MG63 (cell line): ENCODE measurements around the gene EGLN1. TPM values are rescaled to one million over a fixed set of nuclear protein-coding genes. Genes with fewer than 3 reads are reported as not detected.
"Not testable (repeated sequence)": the region's sequence is repeated elsewhere in the genome, so short reads cannot be mapped to it uniquely, and the experiment has no call there.

Experiments used
- DNase-seq: peaks from one replicate; pipeline ENCODE4 v3.0.0-alpha.2; 2020
- H3K27me3 ChIP-seq: fragments of 250-450 bp; sonication (Bioruptor Pico); 2 replicates; pipeline ENCODE4 v1.5.1; 2020; ENCODE audit warnings: mild to moderate bottlenecking, moderate library complexity
- H3K36me3 ChIP-seq: fragments of 250-450 bp; sonication (Bioruptor Pico); 2 replicates; pipeline ENCODE4 v1.5.1; 2020; ENCODE audit warnings: mild to moderate bottlenecking, moderate library complexity
- H3K4me3 ChIP-seq: fragments of 250-450 bp; sonication (Bioruptor Pico); 2 replicates; pipeline ENCODE4 v1.5.1; 2020; ENCODE audit warnings: mild to moderate bottlenecking, moderate library complexity
- H3K9me3 ChIP-seq: fragments of 250-450 bp; sonication (Bioruptor Pico); 2 replicates; pipeline ENCODE4 v1.5.1; 2020; ENCODE audit warnings: mild to moderate bottlenecking, moderate library complexity
- total RNA-seq: library from RNA; depleted of rRNA; stranded (reverse); fragments of >200 nt; shearing (Covaris generic); gene quantifications from 2 replicates; pipeline ENCODE4 v1.2.3, GENCODE V29; 2014; ENCODE audit warnings: low replicate concordance

Gene EGLN1
- total RNA-seq, 1 experiment from 2014 or later, result 37.4 TPM

GRCh38 chr1:231357831-231358354 is 64.2 kb downstream of the EGLN1 start:
- H3K36me3 ChIP-seq, result peaks cover 23% of the 10 kb centered on the region
- no peak overlapping the region for H3K4me3 ChIP-seq
- H3K27me3 ChIP-seq, result no peaks in the 10 kb centered on the region
- no peaks in the 10 kb centered on the region for H3K9me3 ChIP-seq
- DNase-seq, result peak; percentile 23

DNA sequence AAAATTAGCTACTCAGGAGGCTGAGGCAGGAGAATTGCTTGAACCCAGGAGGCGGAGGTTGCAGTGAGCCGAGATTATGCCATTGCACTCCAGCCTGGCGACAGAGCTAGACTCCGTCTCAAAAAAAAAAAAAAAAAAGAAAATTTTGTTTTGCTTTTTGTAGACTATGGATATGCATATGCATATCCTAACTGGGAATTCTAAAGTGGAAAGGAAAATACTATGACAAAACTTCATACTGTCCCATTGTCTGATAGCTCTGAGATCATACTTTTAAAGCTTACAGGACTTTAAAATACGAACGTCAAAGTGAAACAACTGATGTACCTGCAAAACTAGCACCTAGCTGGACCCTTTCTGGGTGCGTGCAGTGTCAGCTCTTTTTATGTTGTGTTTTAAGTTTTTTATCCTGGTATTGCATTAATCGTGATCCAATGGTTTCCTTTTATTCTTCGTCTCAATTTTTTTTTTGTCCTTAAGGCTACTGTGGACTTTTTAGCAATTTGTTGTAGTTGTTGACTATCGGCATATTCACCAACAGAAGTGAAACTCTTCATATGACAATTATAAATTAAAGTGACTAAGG is 64.8 kb downstream of the EGLN1 start:
- Histone ChIP-seq H3K4me3 (no peak overlapping the region), H3K36me3 (peaks cover 26% of the 10 kb centered on the region), H3K27me3 (no peaks in the 10 kb centered on the region), H3K9me3 (no peaks in the 10 kb centered on the region)
- DNase-seq, result no peak

DNA sequence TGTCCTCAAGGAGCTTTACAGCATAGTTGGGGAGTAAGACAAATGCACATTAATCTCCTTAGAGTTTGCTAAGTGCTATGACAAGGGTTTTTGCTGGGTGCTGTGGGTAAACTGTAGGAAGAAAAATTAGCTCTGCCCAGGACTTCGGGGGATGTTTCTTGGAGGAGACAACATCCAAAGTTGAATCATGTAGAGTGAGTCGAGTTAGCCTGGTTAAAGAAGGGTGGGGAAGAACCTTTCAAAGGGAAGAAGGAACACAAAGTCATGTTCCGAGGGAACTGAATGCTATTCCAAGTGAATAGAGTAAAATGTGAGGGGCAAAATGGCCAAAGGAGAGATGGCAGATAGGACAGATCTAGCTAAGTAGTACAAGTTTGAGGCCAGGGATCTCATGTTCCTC is 66.9 kb downstream of the EGLN1 start:
- Histone ChIP-seq H3K9me3 (no peaks in the 10 kb centered on the region), H3K27me3 (no peaks in the 10 kb centered on the region), H3K36me3 (peaks cover 25% of the 10 kb centered on the region), H3K4me3 (no peak overlapping the region)
- no peak for DNase-seq

GRCh38 chr1:231354330-231355020 is 67.6 kb downstream of the EGLN1 start:
- Histone ChIP-seq H3K27me3 (no peaks in the 10 kb centered on the region), H3K4me3 (no peak overlapping the region), H3K9me3 (no peaks in the 10 kb centered on the region), H3K36me3 (peaks cover 27% of the 10 kb centered on the region)
- no peak for DNase-seq

GRCh38 chr1:231353086-231353485 is 69.0 kb downstream of the EGLN1 start:
- no peak for DNase-seq
- Histone ChIP-seq H3K36me3 (peaks cover 36% of the 10 kb centered on the region), H3K9me3 (no peaks in the 10 kb centered on the region), H3K27me3 (no peaks in the 10 kb centered on the region), H3K4me3 (no peak overlapping the region)

- Histone ChIP-seq H3K27me3 (no peaks in the 10 kb centered on the region), H3K4me3 (no peak overlapping the region), H3K36me3 (peaks cover 47% of the 10 kb centered on the region), H3K9me3 (no peaks in the 10 kb centered on the region)
- DNase-seq, result no peak
Observed at GRCh38 chr1:231351816-231352215, 70.3 kb downstream of the EGLN1 start.

- H3K36me3 ChIP-seq, result peaks cover 48% of the 10 kb centered on the region
- H3K9me3 ChIP-seq, result not testable (repeated sequence)
Observed at GRCh38 chr1:231348856-231349255, 73.2 kb downstream of the EGLN1 start.

GRCh38 chr1:231348442-231348841 is 73.6 kb downstream of the EGLN1 start:
- Histone ChIP-seq H3K27me3 (no peaks in the 10 kb centered on the region), H3K36me3 (peaks cover 48% of the 10 kb centered on the region), H3K9me3 (no peaks in the 10 kb centered on the region), H3K4me3 (no peak overlapping the region)
- no peak for DNase-seq

More at GRCh38 chr1:231348856-231349255, 73.2 kb downstream of the EGLN1 start:
- not testable (repeated sequence) for H3K27me3 ChIP-seq, DNase-seq, H3K4me3 ChIP-seq

- no peak for DNase-seq
- Histone ChIP-seq H3K4me3 (no peak overlapping the region), H3K9me3 (no peaks in the 10 kb centered on the region), H3K27me3 (no peaks in the 10 kb centered on the region), H3K36me3 (peaks cover 48% of the 10 kb centered on the region)
Observed at GRCh38 chr1:231347961-231348360, 74.1 kb downstream of the EGLN1 start.

DNA sequence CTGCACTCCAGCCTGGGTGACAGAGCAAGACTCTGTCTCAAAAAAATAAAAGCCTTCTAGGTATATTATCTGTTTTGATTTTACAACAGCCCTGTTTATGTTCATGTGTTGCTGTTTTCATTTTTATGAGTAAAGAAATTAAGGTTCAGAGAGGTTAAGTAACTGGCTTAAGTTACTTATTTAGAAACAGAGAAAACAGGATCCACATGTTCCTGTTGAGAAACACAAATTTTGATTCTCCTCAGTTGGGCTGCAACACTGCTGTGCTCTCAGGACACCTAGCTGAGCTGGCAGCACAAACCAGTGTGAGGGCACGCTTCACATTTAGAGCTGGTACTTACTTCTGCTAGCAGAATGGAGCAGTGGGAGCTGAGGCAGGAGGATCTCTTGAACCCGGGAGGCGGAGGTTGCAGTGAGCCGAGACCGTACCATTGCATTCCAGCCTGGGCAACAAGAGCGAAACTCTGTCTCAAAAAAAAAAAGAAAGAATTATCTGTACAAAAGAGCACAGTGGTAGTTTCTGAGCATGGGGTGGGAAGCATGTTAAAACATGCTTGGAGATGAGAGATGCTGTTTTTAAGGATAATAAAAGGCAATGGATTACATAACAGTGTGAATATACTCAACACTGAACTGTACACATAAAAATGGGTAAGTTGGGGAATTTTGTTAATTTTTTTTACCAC is 81.6 kb downstream of the EGLN1 start:
- Histone ChIP-seq H3K9me3 (no peaks in the 10 kb centered on the region), H3K4me3 (no peak overlapping the region), H3K36me3 (peaks cover 30% of the 10 kb centered on the region), H3K27me3 (no peaks in the 10 kb centered on the region; the same call in 1 of the 2 replicates)
- DNase-seq, result no peak

- peaks cover 36% of the 10 kb centered on the region for H3K36me3 ChIP-seq
- H3K4me3 ChIP-seq, result peak within 1 kb of the TSS; percentile 94
- DNase-seq, result no peak
- no peaks in the 10 kb centered on the region for H3K9me3 ChIP-seq
- H3K27me3 ChIP-seq, result no peaks in the 10 kb centered on the region; the same call in 1 of the 2 replicates
Observed at GRCh38 chr1:231338270-231339128, 83.6 kb downstream of the EGLN1 start, which contains the start of gene SPRTN. Gene SPRTN, plus strand, starts transcription at chr1:231338293. Its CDS starts 91 bp downstream, at chr1:231338384.

- Histone ChIP-seq H3K9me3 (no peaks in the 10 kb centered on the region), H3K27me3 (no peaks in the 10 kb centered on the region; the same call in 1 of the 2 replicates), H3K36me3 (peaks cover 36% of the 10 kb centered on the region), H3K4me3 (peak within 1 kb of the TSS; percentile 94)
- DNase-seq, result peak; percentile 92
Observed at GRCh38 chr1:231337472-231338269, 84.4 kb downstream of the EGLN1 start, which contains the start of gene EXOC8. Gene EXOC8, minus strand, starts transcription at chr1:231337852. Its CDS starts 107 bp downstream, at chr1:231337745.

DNA sequence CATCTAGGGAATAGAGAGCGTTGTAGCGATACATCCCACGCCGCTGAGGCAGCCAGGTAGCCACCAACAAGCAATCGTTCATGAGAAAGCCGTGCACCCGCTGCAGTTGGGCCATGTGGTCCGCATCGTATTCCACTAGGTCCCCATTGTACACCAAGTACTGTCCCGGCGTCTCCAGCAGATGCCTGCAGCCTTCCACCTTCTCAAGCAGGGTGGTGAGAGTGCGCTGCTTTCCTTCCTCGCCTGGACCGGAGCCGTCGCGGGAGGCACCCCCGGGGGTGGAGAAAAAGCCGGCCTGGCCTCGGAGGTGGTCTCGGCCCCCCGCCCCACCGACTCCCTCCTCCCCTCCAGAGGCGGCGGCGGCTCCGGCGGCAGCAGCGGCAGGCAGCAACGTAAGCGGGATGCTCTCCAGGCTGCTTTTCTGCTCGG is 85.0 kb downstream of the EGLN1 start:
- no peaks in the 10 kb centered on the region; the same call in 1 of the 2 replicates for H3K27me3 ChIP-seq
- DNase-seq, result no peak

GRCh38 chr1:231335663-231336602 is 86.2 kb downstream of the EGLN1 start:
- Histone ChIP-seq H3K27me3 (no peaks in the 10 kb centered on the region), H3K4me3 (peak overlapping the region; percentile 94), H3K36me3 (peaks cover 24% of the 10 kb centered on the region), H3K9me3 (no peaks in the 10 kb centered on the region)
- DNase-seq, result no peak

More for the DNA sequence above, 85.0 kb downstream of the EGLN1 start:
- peak overlapping the region; percentile 94 for H3K4me3 ChIP-seq
- no peaks in the 10 kb centered on the region for H3K9me3 ChIP-seq
- H3K36me3 ChIP-seq, result peaks cover 34% of the 10 kb centered on the region
